ENCODE measurements around the gene ZNF688.

Gene ZNF688

DNA sequence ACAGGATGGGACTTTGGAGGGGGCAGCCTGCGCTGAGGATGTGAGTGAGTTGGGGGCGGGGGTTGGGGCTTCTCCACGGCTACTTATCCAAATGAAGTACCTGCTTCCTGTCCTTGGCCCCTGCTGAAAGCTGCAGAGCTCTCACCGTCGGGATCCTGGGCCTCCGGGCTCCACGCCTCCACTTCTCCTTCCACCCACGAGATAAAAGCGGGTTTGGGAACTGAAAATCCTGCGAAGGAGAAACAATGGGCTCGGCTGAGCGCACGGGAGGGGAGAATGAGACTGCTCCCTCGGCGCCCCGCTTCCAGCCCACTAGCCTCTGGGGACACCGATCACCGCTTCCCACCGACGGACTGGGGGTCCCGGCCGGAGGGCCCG, 13.5 kb upstream of the ZNF688 start:
- Histone ChIP-seq H3K27ac (ENCODE audit: low read depth, low read length) (peak overlapping the region; percentile 82), H3K9me3 (ENCODE audit: insufficient read depth, low read depth, low read length) (no peaks in the 10 kb centered on the region), H3K36me3 (ENCODE audit: insufficient read depth, low read length) (peaks cover 41% of the 10 kb centered on the region), H3K4me3 (ENCODE audit: low read length) (peak overlapping the region; percentile 71), H3K9ac (ENCODE audit: low read depth, low read length) (peak overlapping the region; percentile 93), H3K27me3 (ENCODE audit: insufficient read depth, low read length) (no peaks in the 10 kb centered on the region), H3K4me1 (ENCODE audit: insufficient read depth, low read length) (peaks cover 4% of the 10 kb centered on the region; the same call in 1 of the 2 replicates)
- 1% methylated on average over 20 of the region's 23 CpGs for WGBS

DNA sequence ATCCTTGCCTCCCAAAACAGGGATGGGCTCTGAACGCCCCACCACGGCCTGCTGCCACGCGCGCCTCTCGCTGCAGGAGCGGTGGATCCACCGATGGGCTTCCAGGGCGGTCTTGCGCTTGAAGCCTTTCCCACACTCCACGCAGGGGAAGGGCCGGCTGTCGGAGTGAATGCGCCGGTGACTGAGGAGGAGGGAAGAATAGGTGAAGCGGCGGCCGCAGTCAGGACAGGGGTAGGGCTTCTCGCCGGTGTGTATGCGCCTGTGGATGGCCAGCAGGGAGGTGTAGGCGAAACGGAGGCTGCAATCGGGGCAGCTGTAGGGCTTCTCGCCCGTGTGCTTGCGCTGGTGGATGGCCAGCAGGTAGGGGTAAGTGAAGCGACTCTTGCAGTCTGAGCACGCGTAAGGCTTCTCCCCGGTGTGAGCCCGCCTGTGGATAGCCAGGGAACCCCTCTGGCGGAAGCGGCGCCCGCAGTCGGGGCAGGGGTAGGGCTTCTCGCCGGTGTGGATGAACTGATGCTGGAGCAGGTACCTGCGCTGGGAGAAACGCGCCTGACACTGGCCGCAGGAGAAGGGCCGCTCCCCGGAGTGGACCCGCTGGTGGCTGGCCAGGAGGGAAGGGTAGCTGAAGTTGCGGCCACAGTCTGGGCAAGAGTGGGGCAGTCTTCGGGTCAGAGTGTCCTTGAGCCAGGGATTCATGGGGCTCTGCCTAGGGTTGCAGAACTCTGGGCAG, 11.3 kb upstream of the ZNF688 start:
- Histone ChIP-seq H3K27me3 (ENCODE audit: insufficient read depth, low read length) (no peaks in the 10 kb centered on the region), H3K4me1 (ENCODE audit: insufficient read depth, low read length) (peaks cover 4% of the 10 kb centered on the region; the same call in 1 of the 2 replicates), H3K4me3 (ENCODE audit: low read length) (no peak overlapping the region), H3K9ac (ENCODE audit: low read depth, low read length) (no peak overlapping the region), H3K9me3 (ENCODE audit: insufficient read depth, low read depth, low read length) (no peaks in the 10 kb centered on the region), H3K27ac (ENCODE audit: low read depth, low read length) (no peak overlapping the region), H3K36me3 (ENCODE audit: insufficient read depth, low read length) (peaks cover 51% of the 10 kb centered on the region)
- 97% methylated on average over 48 of the region's 48 CpGs for WGBS

DNA sequence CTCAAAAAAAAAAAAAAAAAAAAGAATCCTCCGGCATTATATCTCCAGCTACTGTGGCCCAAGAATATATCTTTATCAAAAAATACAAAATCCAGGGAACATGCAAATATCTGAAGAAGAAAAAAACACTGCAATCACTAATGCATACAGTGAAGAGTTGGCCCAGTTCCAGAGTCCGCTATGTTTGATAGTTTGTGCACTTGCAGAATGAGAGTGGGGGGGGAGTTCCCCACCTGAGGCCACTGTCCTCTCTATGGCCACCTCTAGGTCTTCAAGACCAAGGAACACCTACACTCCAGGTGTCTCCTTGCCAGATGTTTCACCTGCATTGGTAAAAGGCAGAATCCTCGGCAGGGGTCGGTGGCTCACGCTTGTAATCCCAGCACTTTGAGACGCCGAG, 9.9 kb upstream of the ZNF688 start:
- Histone ChIP-seq H3K27me3 (ENCODE audit: insufficient read depth, low read length) (no peaks in the 10 kb centered on the region), H3K27ac (ENCODE audit: low read depth, low read length) (no peak overlapping the region), H3K36me3 (ENCODE audit: insufficient read depth, low read length) (peaks cover 45% of the 10 kb centered on the region), H3K9me3 (ENCODE audit: insufficient read depth, low read depth, low read length) (no peaks in the 10 kb centered on the region), H3K9ac (ENCODE audit: low read depth, low read length) (no peak overlapping the region), H3K4me1 (ENCODE audit: insufficient read depth, low read length) (peaks cover 4% of the 10 kb centered on the region; the same call in 1 of the 2 replicates), H3K4me3 (ENCODE audit: low read length) (no peak overlapping the region)
- 96% methylated on average over 6 of the region's 7 CpGs for whole genome bisulfite sequencing

DNA sequence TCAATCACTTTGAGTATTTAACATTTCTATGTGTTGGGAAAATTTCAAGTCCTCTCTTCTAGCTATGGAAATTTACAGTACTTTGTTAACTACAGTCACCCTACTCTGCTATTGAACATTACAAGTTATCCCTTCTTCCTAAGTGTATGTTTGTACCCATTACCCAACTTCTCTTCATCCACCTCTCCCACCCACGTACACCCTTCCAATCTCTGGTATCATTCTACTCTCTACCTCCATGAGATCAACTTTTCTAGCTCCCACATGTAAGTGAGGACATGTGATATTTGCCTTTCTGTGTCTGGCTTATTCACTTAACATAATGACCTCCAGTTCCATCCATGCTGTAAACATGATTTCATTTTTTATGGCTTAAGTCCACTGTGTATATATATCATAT, 3.2 kb upstream of the ZNF688 start:
- H3K36me3 ChIP-seq (ENCODE audit: insufficient read depth, low read length) = peaks cover 14% of the 10 kb centered on the region

DNA sequence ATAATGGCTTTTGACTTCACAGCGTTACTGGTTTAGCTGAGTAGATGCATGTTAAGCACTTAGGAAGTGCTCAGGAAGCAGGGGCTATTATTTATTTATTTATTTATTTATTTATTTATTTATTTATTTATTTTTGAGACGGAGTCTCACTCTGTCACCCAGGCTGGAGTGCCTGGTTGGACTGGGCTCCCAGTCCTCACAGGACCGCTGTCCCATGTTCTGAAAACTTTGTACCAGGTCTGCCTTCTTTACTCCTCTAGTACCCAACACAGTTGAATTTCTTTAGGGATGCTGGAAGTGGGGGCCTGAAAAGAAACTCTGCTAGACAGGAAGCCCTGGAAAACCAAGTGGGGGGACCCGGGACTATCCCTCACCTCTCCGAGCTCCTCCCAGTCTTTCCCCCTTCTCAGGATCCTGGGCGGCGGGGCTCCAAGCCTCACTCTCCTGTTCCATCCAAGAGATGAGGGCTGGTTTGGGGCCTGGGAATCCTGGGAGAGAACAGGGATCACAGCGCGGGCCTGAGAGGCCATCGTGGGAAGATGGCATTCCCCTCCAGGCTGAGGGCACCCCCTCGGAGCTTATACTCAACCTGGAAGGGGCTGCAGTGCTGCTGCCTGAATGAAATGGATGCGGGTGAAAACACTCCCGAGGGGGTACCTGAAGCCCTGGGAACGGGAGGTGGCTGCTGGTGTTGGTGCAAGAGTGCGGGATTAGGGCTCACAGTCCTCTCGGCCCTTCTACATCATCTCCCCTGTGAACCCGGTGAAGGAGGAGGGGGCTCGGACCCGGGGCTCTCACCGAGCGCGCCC, 674 bp downstream of the ZNF688 start:
- Histone ChIP-seq H3K9me3 (ENCODE audit: insufficient read depth, low read depth, low read length) (no peaks in the 10 kb centered on the region), H3K4me3 (ENCODE audit: low read length) (peak overlapping the region; percentile 93), H3K36me3 (ENCODE audit: insufficient read depth, low read length) (no peaks in the 10 kb centered on the region), H3K4me1 (ENCODE audit: insufficient read depth, low read length) (peaks cover 3% of the 10 kb centered on the region), H3K9ac (ENCODE audit: low read depth, low read length) (peak overlapping the region; percentile 86), H3K27ac (ENCODE audit: low read depth, low read length) (peak overlapping the region; percentile 91; the same call in 1 of the 2 replicates), H3K27me3 (ENCODE audit: insufficient read depth, low read length) (no peaks in the 10 kb centered on the region)
- WGBS = 15% methylated on average over 21 of the region's 22 CpGs

More for the DNA sequence above, 3.2 kb upstream of the ZNF688 start:
- no peak overlapping the region for H3K4me3 ChIP-seq (ENCODE audit: low read length)
- no peak overlapping the region for H3K9ac ChIP-seq (ENCODE audit: low read depth, low read length)
- H3K9me3 ChIP-seq (ENCODE audit: insufficient read depth, low read depth, low read length) = no peaks in the 10 kb centered on the region
- H3K27me3 ChIP-seq (ENCODE audit: insufficient read depth, low read length) = no peaks in the 10 kb centered on the region
- 63% methylated on average over 1 of the region's 1 CpG for WGBS
- peaks cover 3% of the 10 kb centered on the region for H3K4me1 ChIP-seq (ENCODE audit: insufficient read depth, low read length)
- H3K27ac ChIP-seq (ENCODE audit: low read depth, low read length) = no peak overlapping the region

DNA sequence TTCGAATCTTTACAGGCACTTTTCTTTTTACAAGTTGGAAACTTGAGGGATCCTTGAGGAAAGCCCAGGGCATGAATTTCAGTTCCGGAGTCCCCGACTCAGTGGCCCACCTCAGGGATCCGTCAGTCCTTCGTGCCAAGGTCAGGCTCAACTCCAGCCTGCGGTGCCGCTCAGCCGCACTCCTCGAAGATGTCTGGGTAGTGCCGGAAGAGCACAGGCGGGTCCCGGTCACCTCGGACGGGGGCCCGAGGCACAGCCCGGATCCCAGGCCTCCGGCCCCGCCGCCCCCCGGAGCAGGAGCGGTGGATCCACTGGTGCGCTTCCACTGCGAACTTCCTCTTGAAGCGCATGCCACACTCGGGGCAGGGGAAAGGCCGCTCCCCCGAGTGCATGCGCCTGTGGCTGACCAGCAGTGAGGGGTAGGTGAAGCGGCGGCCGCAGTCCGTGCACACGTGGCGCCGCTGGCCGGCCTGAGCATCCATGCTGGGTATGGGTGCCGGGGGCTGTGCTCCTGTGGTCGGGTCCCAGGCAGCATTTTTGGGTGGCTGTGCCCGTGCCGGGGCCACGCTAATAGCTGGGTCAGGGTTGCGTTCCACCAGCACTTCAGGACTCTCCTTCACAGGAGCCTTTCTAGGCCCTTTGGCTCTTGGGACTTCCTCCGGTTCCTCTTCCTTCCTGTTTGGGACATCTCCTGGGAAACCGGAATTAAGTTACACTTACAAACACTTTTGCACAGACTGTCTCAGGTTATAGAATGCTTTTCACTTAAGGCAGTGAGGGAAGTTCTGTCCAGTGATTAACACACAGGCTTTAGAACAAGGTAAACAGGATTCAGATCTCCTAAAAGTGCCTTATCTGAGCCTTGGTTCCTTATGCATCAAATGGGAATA, 1.5 kb downstream of the ZNF688 start:
- no peak overlapping the region for H3K27ac ChIP-seq (ENCODE audit: low read depth, low read length)
- H3K9ac ChIP-seq (ENCODE audit: low read depth, low read length) = no peak overlapping the region
- no peak overlapping the region for H3K4me3 ChIP-seq (ENCODE audit: low read length)
- H3K9me3 ChIP-seq (ENCODE audit: insufficient read depth, low read depth, low read length) = no peaks in the 10 kb centered on the region
- H3K36me3 ChIP-seq (ENCODE audit: insufficient read depth, low read length) = no peaks in the 10 kb centered on the region
- no peaks in the 10 kb centered on the region for H3K27me3 ChIP-seq (ENCODE audit: insufficient read depth, low read length)
- H3K4me1 ChIP-seq (ENCODE audit: insufficient read depth, low read length) = peaks cover 3% of the 10 kb centered on the region
- WGBS = 95% methylated on average over 44 of the region's 44 CpGs

DNA sequence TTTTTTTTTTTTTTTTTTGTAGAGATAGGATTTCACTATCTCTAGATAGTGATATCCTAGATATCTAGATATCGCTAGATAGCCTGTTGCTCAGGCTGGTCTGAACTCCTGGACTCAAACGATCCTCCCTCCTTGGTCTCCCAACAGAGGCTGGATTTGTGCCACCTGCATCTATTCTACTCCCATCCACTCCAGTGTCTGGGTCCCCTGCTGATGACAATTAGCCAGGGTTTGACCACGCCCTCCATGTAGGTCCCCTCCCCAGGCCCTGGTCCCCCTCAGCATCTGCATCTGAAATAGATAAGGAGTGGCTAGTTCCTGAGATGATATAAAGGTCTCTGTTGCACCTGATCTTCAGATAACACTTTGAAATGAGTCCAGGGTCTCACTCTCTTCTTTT, 2.2 kb downstream of the ZNF688 start:
- H3K4me1 ChIP-seq (ENCODE audit: insufficient read depth, low read length) = peaks cover 3% of the 10 kb centered on the region
- H3K4me3 ChIP-seq (ENCODE audit: low read length) = no peak overlapping the region
- no peak overlapping the region for H3K9ac ChIP-seq (ENCODE audit: low read depth, low read length)
- no peaks in the 10 kb centered on the region for H3K36me3 ChIP-seq (ENCODE audit: insufficient read depth, low read length)
- 86% methylated on average over 3 of the region's 3 CpGs for WGBS
- no peak overlapping the region for H3K27ac ChIP-seq (ENCODE audit: low read depth, low read length)
- no peaks in the 10 kb centered on the region for H3K27me3 ChIP-seq (ENCODE audit: insufficient read depth, low read length)
- no peaks in the 10 kb centered on the region for H3K9me3 ChIP-seq (ENCODE audit: insufficient read depth, low read depth, low read length)

DNA sequence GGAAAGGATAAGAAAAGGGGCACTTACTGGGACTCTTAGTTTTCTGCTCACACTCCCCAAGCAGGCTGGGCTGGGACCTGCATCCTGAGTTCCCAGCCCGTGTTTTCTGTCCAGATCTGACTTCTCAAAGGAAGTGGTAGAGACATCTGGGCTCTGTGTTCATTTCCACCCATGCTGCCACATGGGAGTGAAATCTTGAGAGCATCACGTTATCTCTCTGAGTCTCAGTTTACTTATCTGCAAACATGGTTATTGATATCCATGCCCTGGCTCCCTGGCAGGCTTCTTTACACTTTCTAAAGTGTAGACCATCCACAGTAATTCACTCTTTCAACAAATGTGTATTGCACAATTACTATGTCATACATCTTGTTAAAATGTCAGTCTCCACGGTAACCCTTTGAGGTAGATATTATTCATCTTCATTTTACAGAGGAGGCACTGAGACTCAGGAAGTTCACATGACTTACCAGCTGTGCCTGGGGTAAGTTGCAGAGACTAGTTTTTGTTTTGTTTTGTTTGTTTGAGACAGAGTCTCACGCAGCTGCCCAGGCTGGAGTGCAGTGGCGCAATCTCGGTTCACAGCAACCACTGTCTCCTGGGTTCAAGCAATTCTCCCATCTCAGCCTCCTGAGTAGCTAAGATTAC, 3.4 kb downstream of the ZNF688 start:
- 91% methylated on average over 6 of the region's 6 CpGs for WGBS
- H3K27ac ChIP-seq (ENCODE audit: low read depth, low read length) = no peak overlapping the region
- no peak overlapping the region for H3K4me3 ChIP-seq (ENCODE audit: low read length)
- no peak overlapping the region for H3K9ac ChIP-seq (ENCODE audit: low read depth, low read length)
- H3K36me3 ChIP-seq (ENCODE audit: insufficient read depth, low read length) = no peaks in the 10 kb centered on the region
- no peaks in the 10 kb centered on the region for H3K9me3 ChIP-seq (ENCODE audit: insufficient read depth, low read depth, low read length)
- H3K27me3 ChIP-seq (ENCODE audit: insufficient read depth, low read length) = no peaks in the 10 kb centered on the region
- peaks cover 3% of the 10 kb centered on the region for H3K4me1 ChIP-seq (ENCODE audit: insufficient read depth, low read length)

DNA sequence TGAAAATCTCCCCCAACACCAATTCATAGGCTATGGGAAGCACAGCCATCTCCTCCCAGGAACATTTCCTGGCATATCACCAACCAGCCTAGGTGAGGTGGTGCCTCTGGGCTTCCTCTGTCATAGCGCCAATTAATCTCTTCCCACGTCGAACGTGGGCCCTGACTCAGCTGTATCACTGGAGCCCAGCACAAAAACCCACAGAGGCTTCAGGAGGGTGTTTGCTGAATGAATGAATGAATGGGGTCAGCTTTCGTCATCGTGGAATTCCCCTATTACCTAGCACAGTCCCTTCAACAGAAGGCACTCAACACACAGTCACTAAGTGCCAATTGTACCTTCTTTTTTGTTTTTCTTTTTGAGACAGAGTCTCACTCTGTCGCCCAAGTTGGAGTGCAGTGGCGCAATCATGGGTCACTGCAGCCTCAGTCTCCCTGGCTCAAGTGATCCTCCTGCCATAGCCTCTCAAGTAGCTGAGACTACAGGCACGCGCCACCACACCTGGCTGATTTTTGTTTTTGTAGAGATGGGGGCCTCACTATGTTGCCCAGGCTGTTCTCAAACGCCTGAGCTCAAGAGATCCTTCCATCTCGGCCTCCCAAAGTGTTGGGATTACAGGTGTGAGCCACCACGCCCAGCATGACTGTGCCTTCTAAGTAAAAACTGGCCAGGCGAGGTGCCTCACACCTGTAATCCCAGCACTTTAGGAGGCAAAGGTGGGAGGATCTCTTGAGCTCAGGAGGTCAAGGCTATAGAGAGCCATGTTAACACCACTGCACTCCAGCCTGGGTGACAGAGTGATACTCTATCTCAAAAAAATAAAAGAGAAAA, 4.1 kb downstream of the ZNF688 start:
- H3K4me1 ChIP-seq (ENCODE audit: insufficient read depth, low read length) = peaks cover 3% of the 10 kb centered on the region
- no peak overlapping the region for H3K9ac ChIP-seq (ENCODE audit: low read depth, low read length)
- H3K27ac ChIP-seq (ENCODE audit: low read depth, low read length) = no peak overlapping the region
- 88% methylated on average over 14 of the region's 14 CpGs for WGBS
- no peak overlapping the region for H3K4me3 ChIP-seq (ENCODE audit: low read length)
- H3K9me3 ChIP-seq (ENCODE audit: insufficient read depth, low read depth, low read length) = no peaks in the 10 kb centered on the region
- no peaks in the 10 kb centered on the region for H3K27me3 ChIP-seq (ENCODE audit: insufficient read depth, low read length)
- H3K36me3 ChIP-seq (ENCODE audit: insufficient read depth, low read length) = no peaks in the 10 kb centered on the region

DNA sequence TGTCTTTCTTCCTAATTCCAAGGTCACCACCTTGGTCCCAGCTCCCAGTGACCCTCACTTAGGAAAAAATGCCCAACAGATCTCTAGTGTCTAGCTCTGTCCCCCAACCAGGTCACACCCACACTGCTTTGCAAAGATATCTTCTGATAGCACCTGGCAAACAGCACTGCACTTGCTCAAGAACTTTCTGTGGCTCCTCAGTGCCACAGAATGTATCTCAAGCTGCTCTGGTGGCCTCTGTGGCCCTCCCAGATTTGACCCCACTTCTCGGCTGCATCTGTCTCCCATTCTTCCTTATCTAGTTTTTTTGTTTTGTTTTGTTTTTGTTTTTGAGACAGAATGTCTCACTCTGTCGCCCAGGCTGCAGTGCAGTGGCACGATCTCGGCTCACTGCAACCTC, 5.0 kb downstream of the ZNF688 start:
- H3K9ac ChIP-seq (ENCODE audit: low read depth, low read length) = no peak overlapping the region
- H3K27me3 ChIP-seq (ENCODE audit: insufficient read depth, low read length) = no peaks in the 10 kb centered on the region
- no peak overlapping the region for H3K27ac ChIP-seq (ENCODE audit: low read depth, low read length)
- no peaks in the 10 kb centered on the region for H3K36me3 ChIP-seq (ENCODE audit: insufficient read depth, low read length)
- no peak overlapping the region for H3K4me3 ChIP-seq (ENCODE audit: low read length)
- WGBS = 95% methylated on average over 3 of the region's 4 CpGs
- no peaks in the 10 kb centered on the region for H3K9me3 ChIP-seq (ENCODE audit: insufficient read depth, low read depth, low read length)
- peaks cover 3% of the 10 kb centered on the region for H3K4me1 ChIP-seq (ENCODE audit: insufficient read depth, low read length)
